WTC11 (cell line): ENCODE data around the gene LRRC47. TPM values are rescaled to one million over a fixed set of nuclear protein-coding genes. Genes with fewer than 3 reads are reported as not detected.
A peak's percentile ranks its signal among the peaks of the same experiment; 100 is the strongest.

Source experiments
- CREB1 ChIP-seq: sonication (generic); formaldehyde crosslinking; IDR thresholded peaks from 2 replicates; pipeline ENCODE4 v1.8.0; 2023; ENCODE audit warnings: mild to moderate bottlenecking, missing genetic modification reagents
- ELF4 ChIP-seq: sonication (generic); formaldehyde crosslinking; IDR thresholded peaks from 2 replicates; pipeline ENCODE4 v1.8.1; 2022; ENCODE audit warnings: low read depth, mild to moderate bottlenecking, moderate library complexity, missing genetic modification reagents
- ETV6 ChIP-seq: sonication (generic); formaldehyde crosslinking; IDR thresholded peaks from 2 replicates; pipeline ENCODE4 v1.8.1; 2022; ENCODE audit warnings: mild to moderate bottlenecking, missing genetic modification reagents
- FOXJ3 ChIP-seq: sonication (generic); formaldehyde crosslinking; IDR thresholded peaks from 2 replicates; pipeline ENCODE4 v1.9.0; 2021; ENCODE audit warnings: missing genetic modification reagents, mild to moderate bottlenecking, borderline replicate concordance
- FOXK1 ChIP-seq: sonication (generic); formaldehyde crosslinking; IDR thresholded peaks from 2 replicates; pipeline ENCODE4 v1.8.0; 2022; ENCODE audit warnings: mild to moderate bottlenecking, moderate library complexity, missing genetic modification reagents
- GABPB1 ChIP-seq: sonication (generic); formaldehyde crosslinking; IDR thresholded peaks from 2 replicates; pipeline ENCODE4 v1.8.1; 2023; ENCODE audit warnings: mild to moderate bottlenecking, missing genetic modification reagents
- IRF2 ChIP-seq: sonication (generic); formaldehyde crosslinking; IDR thresholded peaks from 2 replicates; pipeline ENCODE4 v1.8.0; 2022; ENCODE audit warnings: low read depth, missing genetic modification reagents, borderline replicate concordance
- SP1 ChIP-seq: sonication (generic); formaldehyde crosslinking; conservative IDR thresholded peaks from 2 replicates; pipeline ENCODE4 v1.8.1; 2022; ENCODE audit warnings: missing genetic modification reagents
- TCF7 ChIP-seq: sonication (generic); formaldehyde crosslinking; IDR thresholded peaks from 2 replicates; pipeline ENCODE4 v1.8.0; 2022; ENCODE audit warnings: mild to moderate bottlenecking, low read depth, missing genetic modification reagents, moderate library complexity
- ZNF232 ChIP-seq: sonication (generic); formaldehyde crosslinking; IDR thresholded peaks from 2 replicates; pipeline ENCODE4 v1.8.0; 2022; ENCODE audit warnings: mild to moderate bottlenecking, missing genetic modification reagents
- ZNF263 ChIP-seq: sonication (generic); formaldehyde crosslinking; IDR thresholded peaks from 2 replicates; pipeline ENCODE4 v1.8.1; 2022; ENCODE audit warnings: low read depth, mild to moderate bottlenecking, moderate library complexity, missing genetic modification reagents
- ZNF396 ChIP-seq: fragments of 250-450 bp; sonication (Bioruptor Pico); IDR thresholded peaks from 2 replicates; pipeline ENCODE4 v1.8.0; 2021; ENCODE audit warnings: mild to moderate bottlenecking, moderate library complexity, borderline replicate concordance
- total RNA-seq: library from RNA; stranded (reverse); gene quantifications from 3 replicates; pipeline ENCODE4 v1.2.3, GENCODE V29; 2021
- TF ChIP-seq, protein P1 (sequence below): fragments of 250-450 bp; sonication (Bioruptor Pico); IDR thresholded peaks from 2 replicates; pipeline ENCODE4 v1.9.0; 2021; ENCODE audit warnings: mild to moderate bottlenecking
- TF ChIP-seq, protein P2 (sequence below): sonication (generic); formaldehyde crosslinking; IDR thresholded peaks from 2 replicates; pipeline ENCODE4 v1.8.0; 2023; ENCODE audit warnings: mild to moderate bottlenecking, missing genetic modification reagents
- TF ChIP-seq, protein P3 (sequence below): sonication (generic); formaldehyde crosslinking; conservative IDR thresholded peaks from 2 replicates; pipeline ENCODE4 v1.8.1; 2022; ENCODE audit warnings: mild to moderate bottlenecking, missing genetic modification reagents
- TF ChIP-seq, protein P4 (sequence below): sonication (generic); formaldehyde crosslinking; IDR thresholded peaks from 2 replicates; pipeline ENCODE4 v1.8.0; 2023; ENCODE audit warnings: missing genetic modification reagents, mild to moderate bottlenecking, borderline replicate concordance
- TF ChIP-seq, protein P5 (sequence below): sonication (generic); formaldehyde crosslinking; IDR thresholded peaks from 2 replicates; pipeline ENCODE4 v1.8.1; 2022; ENCODE audit warnings: missing genetic modification reagents, borderline replicate concordance
- TF ChIP-seq, protein P6 (sequence below): fragments of 250-450 bp; sonication (Bioruptor Pico); IDR thresholded peaks from 2 replicates; pipeline ENCODE4 v1.9.0; 2021; ENCODE audit warnings: mild to moderate bottlenecking
- TF ChIP-seq, protein P7 (sequence below): sonication (generic); formaldehyde crosslinking; IDR thresholded peaks from 2 replicates; pipeline ENCODE4 v1.8.1; 2022; ENCODE audit warnings: mild to moderate bottlenecking, missing genetic modification reagents, moderate library complexity, borderline replicate concordance
- TF ChIP-seq, protein P8 (sequence below): sonication (generic); formaldehyde crosslinking; IDR thresholded peaks from 2 replicates; pipeline ENCODE4 v1.8.1; 2023; ENCODE audit warnings: mild to moderate bottlenecking, moderate library complexity, missing genetic modification reagents
- TF ChIP-seq, protein P9 (sequence below): fragments of 250-450 bp; sonication (Bioruptor Pico); IDR thresholded peaks from 2 replicates; pipeline ENCODE4 v1.9.0; 2021; ENCODE audit warnings: moderate library complexity, mild to moderate bottlenecking, inconsistent platforms, borderline replicate concordance

Gene LRRC47
- total RNA-seq, 1 experiment from 2014 or later: 92.4 TPM

DNA sequence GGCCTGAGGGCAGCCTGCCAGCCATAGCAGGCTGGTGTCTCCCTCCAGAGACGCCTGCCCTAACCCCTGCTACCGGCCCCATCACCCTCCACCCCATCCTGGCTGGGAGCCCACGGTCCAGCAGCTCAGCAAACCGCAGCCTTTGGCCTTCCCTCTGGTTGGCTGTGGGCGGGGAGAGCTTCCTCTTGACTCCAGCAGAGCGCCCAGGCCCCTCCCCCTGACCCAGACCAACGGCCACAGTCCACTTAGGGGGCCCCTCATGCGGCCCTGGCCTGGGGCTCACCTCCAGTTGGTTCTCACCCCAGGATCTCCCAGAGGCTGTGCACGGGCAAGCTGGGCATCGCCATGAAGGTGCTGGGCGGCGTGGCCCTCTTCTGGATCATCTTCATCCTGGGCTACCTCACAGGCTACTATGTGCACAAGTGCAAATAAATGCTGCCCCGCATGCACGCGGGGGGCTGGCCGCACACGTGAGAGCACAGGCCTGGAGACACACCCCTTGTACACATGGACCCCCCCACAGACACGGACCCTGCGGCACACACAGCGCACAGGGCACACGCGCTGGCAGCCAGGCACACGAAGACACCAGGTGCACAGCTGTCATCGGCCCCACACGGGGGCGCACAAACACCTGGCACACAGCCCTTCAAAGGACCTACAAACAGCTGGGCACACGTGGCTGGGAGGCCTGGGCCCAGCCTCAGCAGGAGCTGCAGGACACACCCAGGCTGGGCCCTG is 20.6 kb downstream of the LRRC47 start (continued):
- TF ChIP-seq, protein P1, sequence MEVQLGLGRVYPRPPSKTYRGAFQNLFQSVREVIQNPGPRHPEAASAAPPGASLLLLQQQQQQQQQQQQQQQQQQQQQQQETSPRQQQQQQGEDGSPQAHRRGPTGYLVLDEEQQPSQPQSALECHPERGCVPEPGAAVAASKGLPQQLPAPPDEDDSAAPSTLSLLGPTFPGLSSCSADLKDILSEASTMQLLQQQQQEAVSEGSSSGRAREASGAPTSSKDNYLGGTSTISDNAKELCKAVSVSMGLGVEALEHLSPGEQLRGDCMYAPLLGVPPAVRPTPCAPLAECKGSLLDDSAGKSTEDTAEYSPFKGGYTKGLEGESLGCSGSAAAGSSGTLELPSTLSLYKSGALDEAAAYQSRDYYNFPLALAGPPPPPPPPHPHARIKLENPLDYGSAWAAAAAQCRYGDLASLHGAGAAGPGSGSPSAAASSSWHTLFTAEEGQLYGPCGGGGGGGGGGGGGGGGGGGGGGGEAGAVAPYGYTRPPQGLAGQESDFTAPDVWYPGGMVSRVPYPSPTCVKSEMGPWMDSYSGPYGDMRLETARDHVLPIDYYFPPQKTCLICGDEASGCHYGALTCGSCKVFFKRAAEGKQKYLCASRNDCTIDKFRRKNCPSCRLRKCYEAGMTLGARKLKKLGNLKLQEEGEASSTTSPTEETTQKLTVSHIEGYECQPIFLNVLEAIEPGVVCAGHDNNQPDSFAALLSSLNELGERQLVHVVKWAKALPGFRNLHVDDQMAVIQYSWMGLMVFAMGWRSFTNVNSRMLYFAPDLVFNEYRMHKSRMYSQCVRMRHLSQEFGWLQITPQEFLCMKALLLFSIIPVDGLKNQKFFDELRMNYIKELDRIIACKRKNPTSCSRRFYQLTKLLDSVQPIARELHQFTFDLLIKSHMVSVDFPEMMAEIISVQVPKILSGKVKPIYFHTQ (CRISPR knock-in tag): no peak
- TF ChIP-seq, protein P2, sequence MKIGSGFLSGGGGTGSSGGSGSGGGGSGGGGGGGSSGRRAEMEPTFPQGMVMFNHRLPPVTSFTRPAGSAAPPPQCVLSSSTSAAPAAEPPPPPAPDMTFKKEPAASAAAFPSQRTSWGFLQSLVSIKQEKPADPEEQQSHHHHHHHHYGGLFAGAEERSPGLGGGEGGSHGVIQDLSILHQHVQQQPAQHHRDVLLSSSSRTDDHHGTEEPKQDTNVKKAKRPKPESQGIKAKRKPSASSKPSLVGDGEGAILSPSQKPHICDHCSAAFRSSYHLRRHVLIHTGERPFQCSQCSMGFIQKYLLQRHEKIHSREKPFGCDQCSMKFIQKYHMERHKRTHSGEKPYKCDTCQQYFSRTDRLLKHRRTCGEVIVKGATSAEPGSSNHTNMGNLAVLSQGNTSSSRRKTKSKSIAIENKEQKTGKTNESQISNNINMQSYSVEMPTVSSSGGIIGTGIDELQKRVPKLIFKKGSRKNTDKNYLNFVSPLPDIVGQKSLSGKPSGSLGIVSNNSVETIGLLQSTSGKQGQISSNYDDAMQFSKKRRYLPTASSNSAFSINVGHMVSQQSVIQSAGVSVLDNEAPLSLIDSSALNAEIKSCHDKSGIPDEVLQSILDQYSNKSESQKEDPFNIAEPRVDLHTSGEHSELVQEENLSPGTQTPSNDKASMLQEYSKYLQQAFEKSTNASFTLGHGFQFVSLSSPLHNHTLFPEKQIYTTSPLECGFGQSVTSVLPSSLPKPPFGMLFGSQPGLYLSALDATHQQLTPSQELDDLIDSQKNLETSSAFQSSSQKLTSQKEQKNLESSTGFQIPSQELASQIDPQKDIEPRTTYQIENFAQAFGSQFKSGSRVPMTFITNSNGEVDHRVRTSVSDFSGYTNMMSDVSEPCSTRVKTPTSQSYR (CRISPR knock-in tag): no peak
- TF ChIP-seq ZNF232 (CRISPR knock-in tag) (no peak), FOXJ3 (CRISPR knock-in tag) (no peak), IRF2 (CRISPR knock-in tag) (no peak), FOXK1 (CRISPR knock-in tag) (0 out of 2 replicates have a peak, but pooled peaks have one; percentile 21), SP1 (CRISPR knock-in tag) (no peak), TCF7 (CRISPR knock-in tag) (no peak), ELF4 (CRISPR knock-in tag) (no peak), ETV6 (CRISPR knock-in tag) (peak; percentile 29; the same call in 1 of the 2 replicates), GABPB1 (CRISPR knock-in tag) (peak; percentile 47; the same call in 1 of the 2 replicates), CREB1 (CRISPR knock-in tag) (peak; percentile 28; the same call in 1 of the 2 replicates), ZNF263 (CRISPR knock-in tag) (no peak), ZNF396 (no peak)
- TF ChIP-seq, protein P3, sequence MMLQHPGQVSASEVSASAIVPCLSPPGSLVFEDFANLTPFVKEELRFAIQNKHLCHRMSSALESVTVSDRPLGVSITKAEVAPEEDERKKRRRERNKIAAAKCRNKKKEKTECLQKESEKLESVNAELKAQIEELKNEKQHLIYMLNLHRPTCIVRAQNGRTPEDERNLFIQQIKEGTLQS: no peak
- TF ChIP-seq, protein P4, sequence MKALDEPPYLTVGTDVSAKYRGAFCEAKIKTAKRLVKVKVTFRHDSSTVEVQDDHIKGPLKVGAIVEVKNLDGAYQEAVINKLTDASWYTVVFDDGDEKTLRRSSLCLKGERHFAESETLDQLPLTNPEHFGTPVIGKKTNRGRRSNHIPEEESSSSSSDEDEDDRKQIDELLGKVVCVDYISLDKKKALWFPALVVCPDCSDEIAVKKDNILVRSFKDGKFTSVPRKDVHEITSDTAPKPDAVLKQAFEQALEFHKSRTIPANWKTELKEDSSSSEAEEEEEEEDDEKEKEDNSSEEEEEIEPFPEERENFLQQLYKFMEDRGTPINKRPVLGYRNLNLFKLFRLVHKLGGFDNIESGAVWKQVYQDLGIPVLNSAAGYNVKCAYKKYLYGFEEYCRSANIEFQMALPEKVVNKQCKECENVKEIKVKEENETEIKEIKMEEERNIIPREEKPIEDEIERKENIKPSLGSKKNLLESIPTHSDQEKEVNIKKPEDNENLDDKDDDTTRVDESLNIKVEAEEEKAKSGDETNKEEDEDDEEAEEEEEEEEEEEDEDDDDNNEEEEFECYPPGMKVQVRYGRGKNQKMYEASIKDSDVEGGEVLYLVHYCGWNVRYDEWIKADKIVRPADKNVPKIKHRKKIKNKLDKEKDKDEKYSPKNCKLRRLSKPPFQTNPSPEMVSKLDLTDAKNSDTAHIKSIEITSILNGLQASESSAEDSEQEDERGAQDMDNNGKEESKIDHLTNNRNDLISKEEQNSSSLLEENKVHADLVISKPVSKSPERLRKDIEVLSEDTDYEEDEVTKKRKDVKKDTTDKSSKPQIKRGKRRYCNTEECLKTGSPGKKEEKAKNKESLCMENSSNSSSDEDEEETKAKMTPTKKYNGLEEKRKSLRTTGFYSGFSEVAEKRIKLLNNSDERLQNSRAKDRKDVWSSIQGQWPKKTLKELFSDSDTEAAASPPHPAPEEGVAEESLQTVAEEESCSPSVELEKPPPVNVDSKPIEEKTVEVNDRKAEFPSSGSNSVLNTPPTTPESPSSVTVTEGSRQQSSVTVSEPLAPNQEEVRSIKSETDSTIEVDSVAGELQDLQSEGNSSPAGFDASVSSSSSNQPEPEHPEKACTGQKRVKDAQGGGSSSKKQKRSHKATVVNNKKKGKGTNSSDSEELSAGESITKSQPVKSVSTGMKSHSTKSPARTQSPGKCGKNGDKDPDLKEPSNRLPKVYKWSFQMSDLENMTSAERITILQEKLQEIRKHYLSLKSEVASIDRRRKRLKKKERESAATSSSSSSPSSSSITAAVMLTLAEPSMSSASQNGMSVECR: no peak
- TF ChIP-seq, protein P5, sequence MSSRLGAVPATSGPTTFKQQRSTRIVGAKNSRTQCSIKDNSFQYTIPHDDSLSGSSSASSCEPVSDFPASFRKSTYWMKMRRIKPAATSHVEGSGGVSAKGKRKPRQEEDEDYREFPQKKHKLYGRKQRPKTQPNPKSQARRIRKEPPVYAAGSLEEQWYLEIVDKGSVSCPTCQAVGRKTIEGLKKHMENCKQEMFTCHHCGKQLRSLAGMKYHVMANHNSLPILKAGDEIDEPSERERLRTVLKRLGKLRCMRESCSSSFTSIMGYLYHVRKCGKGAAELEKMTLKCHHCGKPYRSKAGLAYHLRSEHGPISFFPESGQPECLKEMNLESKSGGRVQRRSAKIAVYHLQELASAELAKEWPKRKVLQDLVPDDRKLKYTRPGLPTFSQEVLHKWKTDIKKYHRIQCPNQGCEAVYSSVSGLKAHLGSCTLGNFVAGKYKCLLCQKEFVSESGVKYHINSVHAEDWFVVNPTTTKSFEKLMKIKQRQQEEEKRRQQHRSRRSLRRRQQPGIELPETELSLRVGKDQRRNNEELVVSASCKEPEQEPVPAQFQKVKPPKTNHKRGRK (CRISPR knock-in tag): no peak
- TF ChIP-seq, protein P6, sequence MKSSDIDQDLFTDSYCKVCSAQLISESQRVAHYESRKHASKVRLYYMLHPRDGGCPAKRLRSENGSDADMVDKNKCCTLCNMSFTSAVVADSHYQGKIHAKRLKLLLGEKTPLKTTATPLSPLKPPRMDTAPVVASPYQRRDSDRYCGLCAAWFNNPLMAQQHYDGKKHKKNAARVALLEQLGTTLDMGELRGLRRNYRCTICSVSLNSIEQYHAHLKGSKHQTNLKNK (CRISPR knock-in tag): no peak
- TF ChIP-seq, protein P7, sequence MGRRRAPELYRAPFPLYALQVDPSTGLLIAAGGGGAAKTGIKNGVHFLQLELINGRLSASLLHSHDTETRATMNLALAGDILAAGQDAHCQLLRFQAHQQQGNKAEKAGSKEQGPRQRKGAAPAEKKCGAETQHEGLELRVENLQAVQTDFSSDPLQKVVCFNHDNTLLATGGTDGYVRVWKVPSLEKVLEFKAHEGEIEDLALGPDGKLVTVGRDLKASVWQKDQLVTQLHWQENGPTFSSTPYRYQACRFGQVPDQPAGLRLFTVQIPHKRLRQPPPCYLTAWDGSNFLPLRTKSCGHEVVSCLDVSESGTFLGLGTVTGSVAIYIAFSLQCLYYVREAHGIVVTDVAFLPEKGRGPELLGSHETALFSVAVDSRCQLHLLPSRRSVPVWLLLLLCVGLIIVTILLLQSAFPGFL (CRISPR knock-in tag): 0 out of 2 replicates have a peak, but pooled peaks have one; percentile 59
- TF ChIP-seq, protein P8, sequence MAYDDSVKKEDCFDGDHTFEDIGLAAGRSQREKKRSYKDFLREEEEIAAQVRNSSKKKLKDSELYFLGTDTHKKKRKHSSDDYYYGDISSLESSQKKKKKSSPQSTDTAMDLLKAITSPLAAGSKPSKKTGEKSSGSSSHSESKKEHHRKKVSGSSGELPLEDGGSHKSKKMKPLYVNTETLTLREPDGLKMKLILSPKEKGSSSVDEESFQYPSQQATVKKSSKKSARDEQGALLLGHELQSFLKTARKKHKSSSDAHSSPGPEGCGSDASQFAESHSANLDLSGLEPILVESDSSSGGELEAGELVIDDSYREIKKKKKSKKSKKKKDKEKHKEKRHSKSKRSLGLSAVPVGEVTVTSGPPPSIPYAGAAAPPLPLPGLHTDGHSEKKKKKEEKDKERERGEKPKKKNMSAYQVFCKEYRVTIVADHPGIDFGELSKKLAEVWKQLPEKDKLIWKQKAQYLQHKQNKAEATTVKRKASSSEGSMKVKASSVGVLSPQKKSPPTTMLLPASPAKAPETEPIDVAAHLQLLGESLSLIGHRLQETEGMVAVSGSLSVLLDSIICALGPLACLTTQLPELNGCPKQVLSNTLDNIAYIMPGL (CRISPR knock-in tag): no peak
- TF ChIP-seq, protein P9, sequence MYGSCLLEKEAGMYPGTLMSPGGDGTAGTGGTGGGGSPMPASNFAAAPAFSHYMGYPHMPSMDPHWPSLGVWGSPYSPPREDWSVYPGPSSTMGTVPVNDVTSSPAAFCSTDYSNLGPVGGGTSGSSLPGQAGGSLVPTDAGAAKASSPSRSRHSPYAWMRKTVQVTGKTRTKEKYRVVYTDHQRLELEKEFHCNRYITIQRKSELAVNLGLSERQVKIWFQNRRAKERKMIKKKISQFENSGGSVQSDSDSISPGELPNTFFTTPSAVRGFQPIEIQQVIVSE: no peak
